HG02884 (cell line): Measurements from ENCODE around the gene FBF1.

Experiments used
- ATAC-seq: cut with Tn5 transposase; IDR thresholded peaks from one replicate; pipeline ENCODE4 v1.9.1; 2021; ENCODE audit warnings: mild to moderate bottlenecking, moderate library complexity; ENCODE audit not compliant: unreplicated experiment

FBF1 gene

DNA sequence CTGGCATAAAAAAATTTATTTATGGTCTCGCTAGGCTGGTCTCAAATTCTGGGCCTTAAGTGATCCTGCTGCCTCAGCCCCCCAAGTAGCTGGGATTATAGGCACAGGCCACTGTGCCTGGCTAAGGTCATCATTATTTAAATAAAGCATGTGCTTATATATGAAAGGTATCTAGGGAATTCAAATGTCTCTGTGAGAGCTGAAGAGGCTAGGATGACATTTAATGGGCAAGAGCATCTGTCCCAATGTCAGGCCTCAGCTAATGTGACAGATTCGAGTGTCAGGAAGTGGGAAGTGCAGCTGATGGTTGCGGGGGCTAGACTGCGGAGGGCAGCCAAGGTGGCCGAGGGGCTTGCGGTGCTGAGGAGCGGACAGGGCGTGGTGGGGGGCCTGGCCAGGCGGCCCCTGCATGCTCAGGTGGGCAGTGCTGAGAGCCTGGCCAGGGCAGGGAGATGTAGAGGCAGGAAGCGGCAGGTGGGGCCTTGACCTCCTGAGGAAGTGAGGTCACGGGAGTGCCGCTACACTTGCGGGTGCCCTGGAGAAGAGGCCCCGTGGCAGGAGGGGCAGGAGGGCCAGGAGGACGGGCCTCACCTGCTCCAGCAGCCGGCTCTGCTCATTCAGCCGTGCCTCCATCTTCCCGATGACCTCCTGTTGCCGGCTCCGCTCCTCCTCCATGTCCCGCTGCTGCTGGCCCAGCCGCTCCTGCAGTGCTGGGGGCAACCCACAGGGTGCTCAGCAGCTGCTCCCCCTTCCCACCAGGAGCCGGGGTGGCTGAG, 23.5 kb downstream of the FBF1 start:
- ATAC-seq = no peak

DNA sequence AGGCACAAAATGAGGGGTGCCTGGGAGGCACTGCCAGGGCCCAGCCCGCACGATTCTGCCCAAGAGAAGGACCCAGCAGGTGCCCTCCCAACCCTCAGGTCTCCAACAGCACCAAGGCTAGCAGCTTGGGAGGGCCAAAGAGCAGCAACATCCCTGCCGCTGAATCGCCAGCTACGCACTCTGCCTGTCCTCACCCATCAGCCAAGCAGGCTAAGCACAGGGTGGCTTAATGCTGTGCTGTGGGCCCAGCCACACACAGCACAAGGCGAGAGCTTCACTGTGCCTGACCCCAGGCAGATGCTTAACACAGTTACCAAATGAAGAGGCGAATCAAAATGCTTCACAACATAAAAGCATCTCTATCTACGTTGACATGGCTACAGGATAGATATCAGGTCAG, 25.6 kb downstream of the FBF1 start:
- no peak for ATAC-seq

DNA sequence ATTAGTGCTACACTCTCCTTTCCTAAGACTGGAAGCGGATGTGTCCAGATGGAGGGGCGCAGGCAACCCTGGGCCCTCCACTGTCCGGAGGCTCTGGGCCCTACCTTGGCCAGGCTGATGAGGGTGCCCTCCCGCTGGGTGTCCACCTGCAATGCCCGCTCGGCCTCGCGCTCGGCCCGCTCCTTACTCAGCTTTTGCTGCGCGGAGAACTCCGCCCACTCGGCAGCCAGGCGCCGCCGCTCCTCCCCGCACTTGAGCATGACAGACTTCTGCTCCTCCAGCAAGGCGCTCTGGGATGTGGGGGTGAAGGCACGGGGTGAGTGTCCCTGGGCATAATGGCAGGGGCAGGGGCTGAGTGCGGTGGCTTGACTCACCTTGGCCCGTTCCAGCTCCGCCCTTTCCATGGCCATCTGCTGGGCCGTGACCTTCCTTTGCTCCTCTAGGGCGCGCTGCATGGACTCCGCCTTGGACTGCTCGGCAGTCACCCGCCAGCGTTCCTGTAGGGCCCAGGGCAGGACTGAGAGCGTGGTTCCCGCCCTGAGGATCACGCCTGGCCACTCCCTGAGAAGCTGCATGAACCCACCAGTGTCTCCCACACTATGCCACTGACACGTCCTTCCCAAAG, 26.1 kb downstream of the FBF1 start:
- ATAC-seq = no peak

DNA sequence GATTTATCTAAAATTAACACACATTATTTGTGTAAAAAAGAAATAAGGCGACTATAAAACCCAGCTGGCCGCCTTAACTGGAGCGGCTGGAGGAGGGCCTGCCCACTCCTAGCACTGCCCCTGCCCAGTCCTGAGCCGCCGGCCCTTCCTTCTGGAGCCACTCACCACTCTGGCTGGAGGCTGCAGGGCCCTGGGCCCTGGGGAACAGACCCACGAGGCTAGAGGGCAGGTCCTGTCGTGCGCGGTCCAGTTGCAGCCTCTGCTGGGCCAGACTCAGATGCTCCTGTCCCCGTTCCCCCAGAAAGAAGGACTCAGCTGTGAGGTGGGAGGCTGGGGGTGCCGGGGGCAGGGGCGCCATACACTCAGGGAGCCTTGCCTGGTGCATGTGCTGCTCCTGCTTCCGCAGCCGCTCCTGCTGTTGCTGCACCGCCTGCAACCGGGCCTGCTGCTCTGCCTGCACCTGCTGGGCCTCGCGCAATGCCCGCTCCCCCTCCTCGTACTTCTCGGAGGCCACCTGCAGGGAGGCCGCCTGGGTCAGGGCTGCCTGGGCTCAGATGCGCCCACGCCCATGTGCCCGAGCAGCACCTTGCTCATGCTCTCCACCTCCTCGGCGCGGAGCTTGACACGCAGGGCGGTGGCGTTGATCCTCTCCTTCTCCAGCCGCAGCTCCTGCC, 27.2 kb downstream of the FBF1 start:
- no peak for ATAC-seq

DNA sequence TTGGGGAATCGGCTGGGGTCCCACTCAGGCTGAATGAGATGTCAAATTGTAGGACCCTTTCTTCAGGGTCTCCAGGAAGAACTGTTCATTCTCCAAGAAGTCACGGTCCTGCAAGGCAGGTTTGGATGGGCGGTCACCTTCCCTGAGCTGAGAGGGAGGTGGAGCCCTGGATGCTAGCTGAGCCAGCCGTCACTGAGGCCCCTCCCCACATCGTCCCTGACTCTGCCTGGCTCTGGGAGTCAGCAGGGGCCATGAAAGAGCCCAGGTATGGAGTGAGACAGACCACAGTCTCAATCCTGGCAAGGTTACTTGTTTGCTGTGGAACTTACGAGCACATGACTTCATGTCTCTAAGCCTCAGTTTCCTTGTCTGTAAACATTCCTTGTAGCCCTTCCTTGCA, 30.1 kb downstream of the FBF1 start:
- no peak for ATAC-seq

DNA sequence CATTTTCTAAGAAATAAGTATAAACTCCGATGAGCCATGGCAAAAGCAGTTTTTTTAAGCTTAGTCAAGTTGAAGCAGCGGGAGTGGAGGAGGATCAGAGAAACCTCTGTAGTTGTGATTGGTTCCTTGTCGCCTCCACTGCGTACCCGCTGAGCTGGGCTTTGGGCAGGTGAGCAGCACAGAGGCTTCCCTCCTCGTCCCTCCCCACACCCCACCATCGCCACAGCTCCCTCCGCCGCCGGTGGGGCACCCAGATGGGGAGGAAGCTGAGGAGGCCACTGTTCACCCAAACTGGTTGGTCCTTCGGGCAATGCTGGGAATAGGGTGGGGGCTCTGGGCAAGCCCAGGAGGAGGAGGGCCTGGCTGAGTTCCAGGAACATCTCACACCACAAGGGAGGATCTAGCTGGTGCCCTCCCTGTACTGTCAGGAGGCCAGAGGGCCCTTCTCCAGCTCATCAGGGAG, 31.0 kb downstream of the FBF1 start:
- no peak for ATAC-seq

DNA sequence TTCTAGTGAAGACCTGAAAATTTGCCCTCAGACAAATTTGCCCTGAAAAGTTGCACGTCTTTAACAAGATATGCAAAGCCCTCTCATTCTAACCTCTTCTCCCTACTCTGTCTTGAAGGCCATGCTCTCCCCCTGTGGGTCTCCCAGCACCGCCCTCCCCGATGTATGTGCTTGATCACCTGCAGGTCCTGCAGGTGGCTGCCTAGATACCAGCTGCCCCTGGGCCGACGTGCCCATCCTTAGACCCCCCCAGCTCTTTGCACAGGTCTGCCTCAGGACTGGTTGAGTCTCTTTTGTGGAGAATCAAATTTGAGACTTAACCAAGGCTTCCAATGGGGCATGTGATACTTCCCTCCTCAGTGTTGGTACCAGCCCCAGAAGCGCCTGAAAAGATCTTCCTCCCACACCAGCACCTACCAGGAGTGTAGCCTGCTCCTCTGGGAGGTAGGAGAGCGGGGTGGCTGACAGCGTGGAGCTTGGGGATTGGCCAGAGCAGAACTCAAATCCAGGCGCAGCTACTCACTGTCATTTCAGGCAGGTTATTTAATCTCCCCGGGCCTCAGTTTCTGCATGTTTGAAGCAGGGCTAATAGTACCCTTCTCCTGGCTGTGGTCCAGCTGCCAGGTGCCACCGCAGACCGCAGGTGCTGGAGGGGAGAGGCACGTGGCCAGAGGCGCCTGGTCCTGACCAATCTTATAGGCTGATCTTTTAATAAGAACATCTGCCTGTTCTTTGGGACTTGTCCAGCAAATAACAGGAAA, 31.6 kb downstream of the FBF1 start:
- ATAC-seq = no peak

DNA sequence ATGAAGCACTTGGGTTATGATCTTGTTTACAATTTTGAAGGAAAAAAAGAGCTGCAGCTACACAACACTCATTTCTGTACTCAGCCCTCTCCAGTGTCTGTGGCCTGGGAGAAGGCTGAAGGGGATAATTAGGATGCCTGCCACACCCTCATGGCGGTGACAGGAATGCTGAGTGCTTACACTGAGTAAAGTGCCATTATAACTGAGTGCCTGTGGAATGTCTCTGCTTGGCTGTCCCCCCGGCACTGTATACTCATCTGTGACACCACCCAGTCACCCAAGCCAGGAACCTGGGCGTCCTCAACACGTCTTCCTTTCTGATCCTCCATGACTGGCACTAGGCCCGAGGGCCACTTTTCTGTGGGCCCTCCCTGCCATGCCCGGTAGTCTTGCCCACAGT, 32.6 kb downstream of the FBF1 start:
- ATAC-seq = no peak

DNA sequence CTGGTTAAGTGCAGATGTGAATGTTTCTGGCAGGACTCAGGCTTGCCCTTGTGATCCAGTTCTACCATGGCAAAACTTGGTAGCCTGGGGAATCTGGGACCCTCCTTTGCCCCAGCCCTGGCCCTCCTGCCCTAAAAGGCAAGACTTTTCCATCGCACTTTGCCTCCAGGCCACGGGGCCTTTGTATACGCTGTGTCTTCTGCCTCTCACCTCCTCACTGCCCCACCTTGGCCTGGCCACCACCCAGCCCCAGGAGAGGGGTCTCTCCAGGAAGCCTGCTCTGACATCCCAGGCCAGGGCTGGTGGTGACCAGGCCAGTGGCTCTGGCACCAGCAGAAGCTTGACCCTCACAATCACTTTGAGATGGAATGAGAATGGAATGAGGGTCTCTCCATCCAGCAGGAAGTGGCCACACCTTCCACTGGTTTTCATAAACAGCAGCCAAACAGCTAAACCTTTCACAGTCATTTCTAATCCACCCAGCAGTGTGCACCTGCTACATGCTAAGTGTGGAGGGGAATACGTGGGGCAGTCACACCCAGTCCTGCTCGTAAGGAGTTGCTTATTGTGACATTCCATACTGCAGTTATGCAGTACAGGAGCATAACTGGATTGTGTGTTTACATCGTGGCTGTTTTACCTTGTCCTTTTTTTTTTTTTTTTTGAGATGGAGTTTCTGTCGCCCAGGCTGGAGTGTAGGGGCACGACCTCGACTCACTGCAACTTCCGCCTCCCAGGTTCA, 34.5 kb downstream of the FBF1 start:
- no peak for ATAC-seq

DNA sequence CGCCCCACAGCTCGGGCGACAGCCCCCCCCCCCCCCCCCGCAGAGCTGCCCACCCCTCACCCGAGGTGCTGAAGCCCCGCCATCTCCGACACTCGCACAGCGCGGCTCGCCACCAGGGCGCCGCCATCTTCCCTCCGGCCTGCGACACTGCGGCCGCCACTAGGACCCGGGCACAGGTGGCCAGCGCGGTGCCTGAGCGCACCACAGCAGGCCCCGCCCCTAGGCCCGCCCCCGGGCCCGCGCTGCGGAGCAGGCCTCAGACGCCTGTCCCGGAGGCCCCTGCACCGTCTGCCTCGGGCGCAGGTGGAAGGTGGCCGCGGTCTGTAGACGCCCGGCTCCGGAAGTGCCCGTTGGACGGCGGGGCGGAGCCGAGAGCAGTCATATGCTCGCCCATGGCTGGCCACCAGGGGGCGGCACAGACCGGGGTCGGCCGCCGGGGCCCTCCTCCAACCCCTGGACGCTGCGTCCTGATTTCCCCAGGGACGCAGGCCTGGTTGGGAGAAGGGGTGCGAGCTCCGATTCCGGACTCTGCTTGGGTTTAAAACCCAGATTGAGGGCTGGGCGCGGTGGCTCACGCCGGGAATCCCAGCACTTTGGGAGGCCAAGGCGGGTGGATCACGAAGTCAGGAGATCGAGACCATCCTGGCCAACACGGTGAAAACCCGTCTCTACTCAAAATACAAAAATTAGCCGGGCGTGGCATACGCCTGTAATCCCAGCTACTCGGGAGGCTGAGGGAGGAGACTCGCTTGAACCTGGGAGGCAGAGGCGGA, 35.9 kb downstream of the FBF1 start, which contains the start of gene MRPL38:
MRPL38 (minus strand) TSS at position 136 of the 773 bp plus-strand sequence; CDS start at position 127, 9 bp downstream.
- peak; percentile 96 for ATAC-seq

DNA sequence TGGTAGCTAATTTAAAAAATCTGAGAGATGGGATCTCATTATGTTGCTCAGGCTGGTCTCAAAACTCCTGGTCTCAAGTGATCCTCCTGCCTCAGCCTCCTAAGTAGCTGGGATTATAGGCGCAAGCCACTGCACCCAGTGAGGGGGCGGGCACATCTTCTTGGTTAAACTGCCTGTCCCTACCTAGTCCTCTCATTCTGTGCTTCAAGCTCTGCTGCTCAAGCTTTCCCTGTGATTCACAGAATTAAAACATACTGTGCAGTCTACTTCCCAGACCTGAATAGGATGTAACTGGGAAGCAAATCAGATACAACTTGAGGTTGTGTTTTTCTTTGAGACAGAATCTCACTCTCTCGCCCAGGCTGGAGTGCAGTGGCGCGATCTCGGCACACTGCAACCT, 38.4 kb downstream of the FBF1 start:
- no peak for ATAC-seq

DNA sequence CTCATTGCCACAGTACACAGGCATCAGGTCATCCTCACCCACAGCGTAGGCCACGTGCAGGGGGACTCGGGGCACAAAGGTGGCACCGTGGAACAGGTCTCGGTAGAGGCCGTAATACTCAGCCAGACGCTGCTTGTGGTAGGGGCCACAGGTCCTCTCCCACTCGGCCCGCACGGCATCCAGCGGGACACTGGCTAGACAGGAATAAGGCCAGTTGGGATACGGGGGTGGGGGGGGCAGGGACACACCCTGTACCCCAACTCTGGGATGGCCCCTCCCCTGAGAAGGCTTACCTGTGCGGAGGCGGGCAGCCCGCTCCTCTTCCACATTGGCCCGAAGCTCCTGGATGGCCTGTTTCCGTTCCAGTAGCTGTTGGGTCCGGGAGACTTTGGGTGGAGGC, 39.1 kb downstream of the FBF1 start:
- no peak for ATAC-seq

DNA sequence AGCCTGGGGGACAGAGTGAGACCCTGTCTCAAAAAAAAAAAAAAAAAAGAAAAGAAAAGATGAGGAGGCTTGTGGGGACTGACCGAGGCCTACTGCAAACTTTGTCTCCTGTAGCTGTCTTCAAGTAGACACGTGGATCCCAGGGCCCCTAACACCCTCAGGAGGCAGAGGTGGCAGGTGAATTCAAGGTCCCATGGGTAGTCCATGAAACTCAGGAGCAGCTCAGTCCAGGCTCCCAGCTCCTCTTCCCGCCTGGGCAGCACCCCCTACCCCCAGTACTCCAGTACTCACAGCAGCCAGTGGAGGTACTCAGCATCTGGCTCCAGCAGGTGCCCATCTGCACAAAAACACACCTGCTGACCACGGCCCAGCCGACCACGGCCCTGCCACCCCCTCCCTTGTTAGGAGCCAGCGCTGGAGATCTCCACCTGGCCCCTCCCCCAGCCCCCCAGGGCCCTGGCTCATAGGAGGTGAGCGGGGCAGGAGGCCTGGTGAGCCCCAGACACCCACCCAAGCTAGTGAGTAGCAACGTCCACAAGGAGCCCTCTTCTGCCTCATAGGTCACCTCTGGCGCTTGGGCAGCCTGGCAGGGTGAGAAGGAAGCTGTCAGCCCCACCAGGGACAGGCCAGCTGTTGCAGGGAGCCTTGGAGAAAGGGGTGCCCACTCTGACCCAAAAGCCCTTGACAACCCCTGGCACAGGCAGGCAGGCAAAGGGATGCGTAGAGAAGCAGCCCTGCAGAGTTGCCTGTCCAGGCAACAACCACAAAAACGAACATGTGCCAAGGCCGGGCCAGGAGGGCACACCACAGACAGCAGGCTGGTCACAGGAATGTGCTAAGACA, 39.9 kb downstream of the FBF1 start:
- no peak for ATAC-seq

DNA sequence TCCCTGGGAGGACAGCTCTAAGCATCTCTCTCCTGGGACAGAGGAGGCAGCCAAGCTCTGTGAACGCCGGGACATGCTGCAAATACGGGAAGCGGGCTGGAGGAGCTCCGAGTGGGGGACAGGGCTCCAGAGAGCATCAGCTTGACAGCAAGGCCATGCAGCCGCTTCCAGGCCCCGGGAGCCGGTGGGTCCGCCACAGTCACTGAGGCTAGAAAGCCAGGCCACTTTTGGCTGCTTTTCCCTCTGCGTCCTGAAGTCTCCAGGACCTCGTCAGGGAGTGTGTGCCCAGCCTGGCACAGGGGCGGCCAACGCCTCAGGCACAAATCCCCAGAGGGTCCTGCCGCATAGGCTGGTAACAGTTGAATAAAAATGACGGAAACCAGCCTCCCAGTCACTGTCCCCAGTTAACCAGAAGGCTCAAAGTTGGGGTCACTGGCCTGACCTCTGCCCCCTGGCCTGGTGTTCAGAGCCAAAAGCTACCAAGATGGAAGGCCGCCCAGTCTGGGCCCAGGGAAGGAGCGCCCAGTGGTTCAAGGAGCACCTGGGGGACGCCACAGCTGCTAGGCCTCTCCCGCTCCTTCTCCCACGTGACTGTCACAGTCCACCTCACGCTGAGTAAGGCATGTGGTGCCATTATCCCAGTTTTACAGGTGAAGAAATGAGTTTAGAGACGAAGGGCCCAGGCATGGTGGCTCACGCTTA, 40.9 kb downstream of the FBF1 start:
- ATAC-seq = no peak

DNA sequence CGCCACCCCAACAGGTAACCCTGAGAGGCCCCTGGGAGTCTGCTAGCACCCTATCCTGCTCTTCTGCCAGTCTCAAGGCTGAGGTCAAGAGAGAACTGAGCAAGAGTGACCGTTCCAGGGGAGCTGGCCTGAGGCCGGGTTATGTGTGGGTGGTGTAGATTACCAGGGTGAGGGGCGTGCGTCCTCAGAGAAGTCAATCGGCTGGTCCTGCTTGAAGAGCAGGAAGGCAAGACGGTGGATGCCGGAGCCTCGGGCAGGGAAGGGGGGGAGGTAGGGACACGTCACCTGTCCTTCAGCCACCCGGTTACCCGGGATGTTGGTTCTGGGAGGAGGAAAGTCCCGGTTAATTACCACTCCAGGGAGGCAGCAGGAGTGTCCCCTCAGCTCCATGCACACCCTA, 41.5 kb downstream of the FBF1 start:
- ATAC-seq = no peak

DNA sequence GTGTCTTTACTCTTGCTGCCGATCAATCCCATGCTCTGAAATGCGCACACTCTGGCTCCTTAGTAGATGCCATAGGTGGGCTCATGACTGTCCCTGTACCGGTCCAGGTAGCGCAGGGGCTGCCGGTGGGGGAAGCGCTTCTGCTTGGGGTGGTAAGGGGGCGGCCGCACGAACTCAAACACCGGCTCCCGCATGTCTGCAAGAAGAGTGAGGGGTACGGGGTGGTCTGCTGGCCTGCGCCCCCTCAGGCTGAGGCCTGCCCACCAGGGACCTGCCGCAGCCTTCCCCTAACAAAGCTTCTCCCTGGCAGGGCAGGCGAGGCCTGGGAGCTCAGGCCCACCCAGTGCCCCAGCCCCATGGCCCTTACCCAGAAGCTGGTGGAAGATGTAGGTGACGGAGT, 42.1 kb downstream of the FBF1 start:
- no peak for ATAC-seq

DNA sequence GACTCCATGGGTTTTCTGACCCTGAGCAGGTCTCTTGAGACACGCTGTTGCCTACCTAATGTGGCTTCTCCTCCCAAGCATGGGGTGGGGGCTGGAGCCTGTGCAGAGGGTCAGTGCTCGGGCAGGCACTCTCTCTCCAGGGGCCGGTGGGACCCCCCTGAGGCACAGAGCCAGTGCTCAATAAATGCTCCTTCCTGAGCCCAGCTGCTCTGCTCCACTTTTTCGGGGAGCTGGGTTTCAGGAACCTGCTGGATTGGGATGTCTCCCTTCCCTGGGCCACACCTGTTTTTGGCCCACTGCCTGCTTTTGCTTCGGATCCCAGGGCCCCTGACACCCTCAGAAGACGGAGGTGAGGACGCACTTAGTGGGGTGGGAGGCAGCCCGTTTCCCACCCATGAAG, 42.8 kb downstream of the FBF1 start:
- no peak for ATAC-seq
